HG03139 (cell line): ENCODE measurements around the gene AVPR1B.

Experiments used
- ATAC-seq: cut with Tn5 transposase; IDR thresholded peaks from one replicate; pipeline ENCODE4 v1.9.1; 2021; ENCODE audit not compliant: unreplicated experiment

The AVPR1B gene

GRCh38 chr1:206112600-206113301 lies 4.4 kb downstream of the AVPR1B start:
- no peak for ATAC-seq

- ATAC-seq: no peak
Observed at GRCh38 chr1:206111271-206111927, 5.8 kb downstream of the AVPR1B start.

GRCh38 chr1:206110820-206111219 lies 6.4 kb downstream of the AVPR1B start:
- no peak for ATAC-seq

- ATAC-seq: no peak
Observed at GRCh38 chr1:206110161-206110560, 7.0 kb downstream of the AVPR1B start.

DNA sequence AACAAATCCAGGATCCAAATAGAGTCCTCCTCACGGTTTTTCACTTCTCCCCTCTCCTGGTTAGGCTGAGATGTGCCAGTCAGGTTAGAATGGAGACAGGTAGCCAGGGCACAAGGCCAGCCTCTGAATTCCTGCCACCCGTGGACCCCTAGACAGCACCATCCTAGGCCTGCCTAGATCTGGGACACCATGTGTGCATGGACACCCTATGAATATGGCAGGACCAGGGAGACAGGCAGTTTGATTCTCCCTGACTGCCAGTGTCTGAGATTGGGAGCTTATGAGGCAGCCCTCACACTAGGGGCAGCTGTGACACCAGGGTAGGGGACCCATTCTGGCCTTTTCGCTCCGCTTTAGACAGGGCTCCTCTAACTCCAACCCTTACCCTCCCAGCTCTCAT lies 7.5 kb downstream of the AVPR1B start:
- ATAC-seq: no peak

DNA sequence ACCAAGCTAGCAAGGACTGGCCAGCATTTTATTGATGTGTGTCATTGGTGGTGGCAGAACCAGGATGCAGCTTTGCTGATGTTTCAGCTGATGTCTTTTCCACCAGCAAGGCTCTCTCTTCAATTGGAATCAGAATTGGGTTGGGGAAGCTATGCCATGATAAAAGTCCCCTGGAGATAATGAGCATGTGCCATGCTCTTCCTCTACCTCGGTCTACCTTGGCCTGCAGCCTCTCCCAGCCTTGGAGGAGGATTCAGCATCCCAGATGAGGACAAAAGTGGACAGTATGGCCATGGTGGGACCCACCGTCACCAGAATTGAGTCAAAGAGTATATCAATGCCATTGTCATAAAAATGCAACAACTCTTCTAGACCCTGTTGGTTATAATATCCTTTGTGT lies 8.6 kb downstream of the AVPR1B start:
- ATAC-seq: no peak

GRCh38 chr1:206107168-206107544 lies 10.0 kb downstream of the AVPR1B start:
- no peak for ATAC-seq

GRCh38 chr1:206106328-206107167 lies 10.6 kb downstream of the AVPR1B start:
- peak; percentile 58 for ATAC-seq

- no peak for ATAC-seq
Observed at GRCh38 chr1:206105464-206105995, 11.7 kb downstream of the AVPR1B start.

- ATAC-seq: no peak
Observed at GRCh38 chr1:206103979-206104378, 13.2 kb downstream of the AVPR1B start.

- no peak for ATAC-seq
Observed at GRCh38 chr1:206102292-206102936, 14.8 kb downstream of the AVPR1B start.

DNA sequence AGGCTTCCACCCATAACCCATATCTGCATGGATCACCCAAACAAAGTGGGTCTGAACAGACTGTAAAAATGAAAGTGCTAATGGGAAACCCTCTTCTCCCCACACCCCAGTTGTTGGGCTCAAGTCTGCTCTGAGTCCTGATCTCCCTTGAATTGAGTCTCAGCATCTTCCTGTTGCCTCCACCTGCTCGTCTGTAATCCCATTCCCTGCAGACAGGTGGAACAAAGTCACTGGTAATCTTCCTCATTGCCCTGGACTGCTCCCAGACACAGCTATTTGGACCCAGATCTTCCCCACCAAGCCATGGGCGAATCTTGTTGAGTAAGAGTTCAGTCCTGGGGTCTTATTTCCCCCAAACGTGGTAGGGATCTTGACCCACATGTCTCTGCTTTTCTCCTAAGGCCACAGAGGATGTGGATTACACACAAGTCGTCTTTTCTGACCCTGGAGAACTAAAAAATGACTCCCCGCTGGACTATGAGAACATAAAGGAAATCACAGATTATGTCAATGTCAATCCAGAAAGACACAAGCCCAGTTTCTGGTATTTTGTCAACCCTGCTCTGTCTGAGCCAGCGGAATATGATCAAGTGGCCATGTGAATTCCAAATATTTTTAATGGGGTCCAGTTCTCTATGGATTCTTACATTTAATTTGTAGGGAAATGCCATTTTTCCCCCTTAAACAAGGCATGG lies 15.7 kb downstream of the AVPR1B start:
- ATAC-seq: no peak

DNA sequence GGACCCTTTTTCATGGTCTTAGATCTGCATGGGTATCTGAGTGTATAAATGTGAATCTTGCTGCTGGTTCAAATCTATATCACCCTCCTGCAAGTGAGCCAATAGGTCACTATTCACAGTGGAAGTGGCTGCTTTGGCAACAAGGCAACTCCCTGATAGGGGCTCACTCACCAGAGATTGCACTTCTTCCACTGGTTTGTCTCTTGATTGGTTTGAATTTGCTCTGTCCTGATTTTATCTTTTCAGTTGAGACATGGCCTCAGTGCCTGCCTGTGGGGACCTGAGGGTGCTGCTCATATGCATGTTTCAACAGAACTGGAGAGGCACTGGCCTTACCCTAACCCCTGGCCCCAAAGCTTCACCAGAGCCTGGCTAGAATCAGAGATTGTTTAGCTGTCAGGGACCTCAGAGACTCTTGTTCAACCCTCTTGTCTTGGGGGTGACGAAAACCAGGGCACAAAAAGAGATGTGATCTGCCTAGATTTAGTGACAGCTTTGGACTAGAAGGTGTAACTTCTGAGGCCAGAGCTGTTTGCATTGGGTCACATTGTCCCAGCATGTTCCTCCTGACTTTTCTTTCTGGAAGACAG lies 16.9 kb downstream of the AVPR1B start:
- no peak for ATAC-seq

- ATAC-seq: no peak
Observed at GRCh38 chr1:206098242-206098919, 18.8 kb downstream of the AVPR1B start.

DNA sequence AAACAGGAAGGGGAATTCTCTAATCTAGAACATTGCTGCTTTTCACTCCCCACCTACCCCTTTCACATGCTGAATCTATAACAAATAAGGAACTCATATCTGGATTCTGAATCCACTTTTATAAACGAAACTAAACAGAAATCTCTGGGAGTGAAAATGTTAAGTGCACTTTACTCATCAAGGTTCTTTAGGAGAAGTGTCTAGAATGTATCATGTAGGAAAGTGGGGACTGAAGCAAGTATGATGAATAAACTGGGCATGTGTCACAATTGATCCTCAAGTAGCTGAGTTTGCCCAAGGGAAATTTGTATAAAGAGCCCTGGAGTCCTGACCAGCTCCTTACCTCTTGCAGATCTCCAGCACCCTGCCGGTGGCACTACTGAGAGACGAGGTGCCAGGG lies 19.8 kb downstream of the AVPR1B start:
- no peak for ATAC-seq

DNA sequence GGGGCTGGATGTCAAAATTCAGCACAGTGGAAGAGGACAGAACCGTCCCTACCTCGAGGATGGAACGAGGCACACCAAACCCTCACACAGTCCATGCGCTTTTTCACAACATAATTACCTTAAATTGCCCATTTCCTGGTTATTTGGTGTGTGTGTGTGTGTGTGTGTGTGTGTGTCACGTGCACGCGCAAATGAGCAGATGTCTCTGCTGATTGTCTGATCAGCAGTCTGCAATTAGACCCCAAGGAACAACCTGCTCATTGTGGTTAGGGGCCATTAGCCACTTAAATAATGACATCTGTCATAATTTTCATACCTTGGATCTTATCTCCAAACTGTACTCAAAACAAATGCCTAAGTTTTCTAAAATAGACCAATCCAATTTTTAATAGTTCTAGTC lies 23.2 kb downstream of the AVPR1B start:
- ATAC-seq: no peak

- no peak for ATAC-seq
Observed at GRCh38 chr1:206089341-206089740, 27.8 kb downstream of the AVPR1B start.

- no peak for ATAC-seq
Observed at GRCh38 chr1:206087091-206087490, 30.1 kb downstream of the AVPR1B start.

DNA sequence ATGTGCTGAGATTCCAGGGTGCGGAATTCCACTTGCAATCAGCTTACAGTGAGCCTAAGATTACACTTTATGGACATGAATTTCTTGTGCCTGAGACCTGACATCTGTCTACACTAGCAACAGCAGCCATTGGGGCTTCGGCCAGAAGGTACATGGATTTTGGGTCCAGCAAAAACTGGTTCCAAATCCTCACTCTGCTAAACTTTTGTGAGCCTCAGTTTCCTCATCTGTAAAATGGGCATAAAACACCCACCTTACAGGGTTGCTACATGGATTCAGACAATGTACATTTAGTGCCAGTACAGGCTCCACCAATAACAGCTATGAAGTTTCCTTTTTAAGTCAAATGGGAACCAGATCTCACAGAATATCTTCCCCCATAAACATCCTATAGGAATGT lies 33.4 kb downstream of the AVPR1B start:
- ATAC-seq: no peak
